K562 (cell line): ENCODE data around the gene SYT15. TPM values are rescaled to one million over a fixed set of nuclear protein-coding genes. Genes with fewer than 3 reads are reported as not detected.

Experiments
- CEBPG ChIP-seq, 3 experiments: fragments of 200-800 bp in 1 of 3; sonication (Bioruptor generic) in 1 of 3; sonication (generic) in 1 of 3; formaldehyde crosslinking in 1 of 3; IDR thresholded peaks in 2 of 3; conservative IDR thresholded peaks in 1 of 3; 2 replicates each; pipeline versions ENCODE4 v1.6.1 to v1.8.0; 2016 to 2022; ENCODE audit warnings: missing compliant biosample characterization in 2 of 3, missing genetic modification characterization in 2 of 3, mild to moderate bottlenecking in 1 of 3, missing genetic modification reagents in 1 of 3
- ETV1 ChIP-seq: fragments of 450-650 bp; conservative IDR thresholded peaks from 2 replicates; pipeline ENCODE4 v1.6.1; 2016; ENCODE audit warnings: missing genetic modification characterization, control low read depth, low read depth, missing compliant biosample characterization
- MXD1 ChIP-seq: fragments of 250-450 bp; sonication (Bioruptor Pico); IDR thresholded peaks from 2 replicates; pipeline ENCODE4 v1.8.0; 2021; ENCODE audit warnings: borderline replicate concordance, mild to moderate bottlenecking, moderate library complexity; ENCODE audit not compliant: poor library complexity, severe bottlenecking
- POU5F1 ChIP-seq: fragments of 150-350 bp; IDR thresholded peaks from 2 replicates; pipeline ENCODE4 v1.6.1; 2014; ENCODE audit warnings: borderline replicate concordance, low read length, low read depth, mild to moderate bottlenecking; ENCODE audit not compliant: partially characterized antibody
- RBM39 ChIP-seq: fragments of 200-400 bp; formaldehyde crosslinking; optimal IDR thresholded peaks from 2 replicates; pipeline ENCODE3; 2018; ENCODE audit warnings: low read depth, low read length
- REST ChIP-seq, 2 experiments: fragments of 450-650 bp; formaldehyde crosslinking in 1 of 2; IDR thresholded peaks; 2 replicates each; pipeline versions ENCODE4 v1.4.0 to v1.6.1; 2014 to 2020; ENCODE audit warnings: mild to moderate bottlenecking in 2 of 2, borderline replicate concordance in 1 of 2, low read depth in 1 of 2
- SMC3 ChIP-seq: conservative IDR thresholded peaks from 2 replicates; pipeline ENCODE4 v1.6.1; 2011; ENCODE audit warnings: low read depth, low read length, improper control_type of control experiment; ENCODE audit not compliant: insufficient read depth
- TAF15 ChIP-seq: fragments of 200-400 bp; formaldehyde crosslinking; IDR thresholded peaks from 2 replicates; pipeline ENCODE4 v1.6.1; 2017; ENCODE audit warnings: mild to moderate bottlenecking, low read depth, low read length, moderate library complexity
- ZBTB5 ChIP-seq: fragments of 450-650 bp; IDR thresholded peaks from 2 replicates; pipeline ENCODE4 v1.6.1; 2017; ENCODE audit warnings: antibody characterized with exemption
- polyA plus RNA-seq, 8 experiments: library from polyadenylated mRNA; depleted of rRNA in 4 of 8; stranded (reverse) in 5 of 8; unstranded in 3 of 8; fragments of >200 nt; fragmentation: Nextera tagmentation in 2 of 8; fragmentation: Illumina TruSeq in 1 of 8; extraction: Ambion mirVana in 2 of 8; extraction: Trizol in 1 of 8; gene quantifications; 2 replicates each; pipeline versions ENCODE4 v1.2.1 to v1.2.3, GENCODE V29; 2011 to 2014; ENCODE audit warnings: inconsistent platforms in 1 of 8, missing spikeins in 1 of 8
- total RNA-seq, 7 experiments: library from RNA; depleted of rRNA in 6 of 7; stranded (reverse); fragments of >200 nt in 6 of 7; fragmentation: Illumina TruSeq in 2 of 7; extraction: Trizol in 2 of 7; gene quantifications; 2 replicates each; pipeline versions ENCODE4 v1.2.1 to v1.2.3, GENCODE V29; 2011 to 2021; ENCODE audit warnings: low replicate concordance in 1 of 7

The SYT15 gene
- total and polyA plus RNA-seq, 9 of the 15 experiments (the other 6 are each of a cell fraction or from before 2014, with no cell fraction given): 0.05 to 0.82 (median 0.21) TPM; not detected in 1

GRCh38 chr10:46544989-46545791 is 33.7 kb upstream of the SYT15 start (continued):
- TF ChIP-seq REST (IDR thresholded peaks at IDR 0.05; ENCODE audit: borderline replicate concordance) (0 out of 2 replicates have a peak, but pooled peaks have one; percentile 29), REST (CRISPR knock-in tag; IDR thresholded peaks at IDR 0.05; ENCODE audit: low read depth) (no peak), ZBTB5 (no peak), SMC3 (peak; percentile 63), POU5F1 (no peak), CEBPG (CRISPR knock-in tag; IDR thresholded peaks at IDR 0.05) (no peak), CEBPG (tag; conservative IDR thresholded peaks at IDR 0.05 in 1 of 2, IDR thresholded peaks at IDR 0.05 in 1 of 2) (no peak), TAF15 (no peak), ETV1 (no peak), MXD1 (no peak), RBM39 (no peak)
- TF ChIP-seq, all 486 proteins: peak for 11
